ENCODE data around the gene SRRM3.
"Not testable (repeated sequence)": the region's sequence is repeated elsewhere in the genome, so short reads cannot be mapped to it uniquely, and the experiment has no call there.

The SRRM3 gene, protein sequence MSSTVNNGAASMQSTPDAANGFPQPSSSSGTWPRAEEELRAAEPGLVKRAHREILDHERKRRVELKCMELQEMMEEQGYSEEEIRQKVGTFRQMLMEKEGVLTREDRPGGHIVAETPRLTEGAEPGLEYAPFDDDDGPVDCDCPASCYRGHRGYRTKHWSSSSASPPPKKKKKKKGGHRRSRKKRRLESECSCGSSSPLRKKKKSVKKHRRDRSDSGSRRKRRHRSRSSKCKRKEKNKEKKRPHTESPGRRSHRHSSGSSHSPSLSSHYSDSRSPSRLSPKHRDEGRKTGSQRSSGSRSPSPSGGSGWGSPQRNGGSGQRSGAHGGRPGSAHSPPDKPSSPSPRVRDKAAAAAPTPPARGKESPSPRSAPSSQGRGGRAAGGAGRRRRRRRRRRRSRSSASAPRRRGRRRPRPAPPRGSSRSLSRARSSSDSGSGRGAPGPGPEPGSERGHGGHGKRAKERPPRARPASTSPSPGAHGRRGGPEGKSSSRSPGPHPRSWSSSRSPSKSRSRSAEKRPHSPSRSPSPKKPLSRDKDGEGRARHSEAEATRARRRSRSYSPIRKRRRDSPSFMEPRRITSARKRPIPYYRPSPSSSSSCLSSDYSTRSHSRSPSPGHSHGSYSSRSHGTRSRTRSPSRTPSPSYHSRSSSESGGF

DNA sequence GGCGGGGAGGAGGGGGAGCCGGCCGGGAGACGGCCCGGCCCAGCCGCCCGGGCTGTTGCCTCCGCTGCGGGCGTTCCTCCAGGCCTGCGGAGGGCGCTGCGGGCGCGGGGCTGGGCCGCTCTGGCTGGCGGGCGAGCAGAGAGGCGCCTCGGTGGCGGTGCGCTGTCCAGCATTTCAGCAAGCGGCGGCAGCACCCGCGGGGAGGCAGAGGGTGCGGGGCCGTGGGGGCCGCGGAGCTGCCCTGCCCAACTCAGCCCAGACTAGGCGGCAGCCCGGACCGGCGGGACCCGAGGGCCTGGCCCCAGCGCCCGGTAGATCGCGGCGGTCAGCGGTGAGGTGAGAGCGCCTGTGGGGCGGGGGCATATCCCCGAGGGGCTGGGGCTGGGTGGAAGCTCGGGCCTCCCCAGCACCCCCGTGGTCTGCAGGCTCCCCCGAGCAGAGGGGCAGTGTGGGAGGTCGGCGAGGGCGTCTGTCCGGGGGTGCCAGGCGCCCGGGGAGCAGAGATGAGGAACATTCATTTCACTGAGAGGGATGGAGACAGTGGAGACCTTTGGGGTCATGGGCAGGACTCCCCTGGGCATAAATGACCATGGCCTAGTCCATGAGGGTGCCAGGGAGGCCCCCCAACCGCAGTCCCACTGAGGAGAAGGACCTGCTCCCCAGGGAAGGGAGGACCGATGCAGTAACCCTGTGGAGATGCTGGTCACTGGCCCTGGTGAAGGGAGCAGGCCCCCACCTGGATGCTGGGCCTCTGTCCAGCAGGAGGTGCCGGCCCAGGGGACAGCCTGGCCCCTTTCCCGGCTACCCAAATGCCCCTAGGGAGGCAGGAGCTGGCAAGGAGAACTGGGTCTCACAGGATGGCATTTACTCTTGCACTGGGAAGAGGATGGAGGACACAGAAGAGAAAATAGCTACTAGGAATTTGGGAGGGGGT, at the start of gene SRRM3:
Gene SRRM3, plus strand, starts transcription at position 165 of the 934 bp plus-strand sequence. CDS start 33,171 bp downstream, outside the sequence.
- in situ Hi-C loops (cut with HindIII; ENCODE audit: low sequenced_read_pairs) = loop anchor here (25.0 kb wide), 1 partner anchor 110 kb away; the partner anchor contains the start of gene HSPB1

DNA sequence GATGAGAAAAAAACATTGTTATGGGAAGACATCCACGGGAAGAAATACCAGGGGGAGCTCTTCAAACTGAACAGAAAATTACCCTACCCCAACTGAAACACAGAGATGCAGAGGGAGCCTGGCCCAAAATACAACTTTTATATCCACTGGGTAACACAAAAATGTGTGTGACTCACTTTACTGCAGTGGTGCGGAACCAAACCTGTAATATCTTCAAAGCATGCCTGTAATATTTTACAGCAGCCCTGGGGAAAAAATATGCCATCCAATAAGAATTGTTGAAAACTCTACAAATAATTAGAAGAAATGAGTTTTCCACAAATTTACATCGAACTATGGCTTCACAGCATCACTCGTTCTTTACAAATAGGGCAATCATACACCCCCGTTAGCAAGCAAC, 49.8 kb upstream of the SRRM3 start:
- in situ Hi-C loops (cut with HindIII; ENCODE audit: low sequenced_read_pairs) = no loop called here

DNA sequence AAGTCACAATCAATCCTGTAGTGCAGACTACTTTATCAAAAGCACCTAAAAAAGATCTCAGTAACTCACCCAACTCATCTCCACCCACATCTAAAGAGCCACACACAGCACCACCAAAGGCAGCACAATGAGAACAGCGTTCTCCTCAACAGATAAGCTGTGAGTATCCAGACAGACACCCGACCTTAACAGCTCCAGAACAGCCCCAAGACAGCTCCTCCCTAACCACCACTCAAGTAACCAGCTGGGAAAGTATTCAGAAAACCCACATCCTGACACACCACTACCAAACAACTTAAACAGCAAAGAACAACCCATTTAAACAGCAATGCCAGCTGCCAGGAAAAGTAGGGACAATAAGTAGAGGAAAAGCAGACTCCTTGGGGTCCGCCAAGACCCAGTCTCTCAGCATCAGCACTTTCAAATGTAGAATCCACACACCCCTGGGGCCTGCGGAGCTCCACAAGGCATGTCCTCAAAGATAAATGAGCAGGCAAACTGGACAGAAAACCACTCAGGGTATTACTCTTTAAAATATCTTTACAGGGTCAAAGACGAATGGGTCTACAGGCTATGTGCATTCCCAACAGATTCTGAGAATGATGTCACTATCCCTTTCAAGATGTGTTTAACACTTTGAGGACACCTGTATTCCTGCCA, 48.0 kb upstream of the SRRM3 start:
- in situ Hi-C loops (cut with HindIII; ENCODE audit: low sequenced_read_pairs) = not testable (repeated sequence)

DNA sequence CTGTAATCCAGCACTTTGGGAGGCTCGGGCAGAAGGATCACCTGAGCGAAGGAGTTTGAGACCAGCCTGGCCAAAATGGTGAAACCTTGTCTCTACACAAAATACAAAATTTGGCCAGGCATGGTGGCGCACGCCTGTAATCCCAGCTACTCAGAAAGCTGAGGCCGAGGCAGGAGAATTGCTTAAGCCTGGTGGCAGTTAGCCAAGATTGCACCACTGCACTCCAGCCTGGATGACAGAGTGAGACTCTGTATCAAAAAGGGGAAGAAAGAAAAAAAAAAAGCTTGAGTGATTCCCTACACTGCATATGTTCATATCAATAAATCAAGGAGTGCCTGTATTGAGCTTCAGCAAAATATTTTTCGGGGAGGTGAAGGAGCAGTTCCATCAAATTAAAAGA, 45.8 kb upstream of the SRRM3 start:
- in situ Hi-C loops (cut with HindIII; ENCODE audit: low sequenced_read_pairs) = no loop called here

DNA sequence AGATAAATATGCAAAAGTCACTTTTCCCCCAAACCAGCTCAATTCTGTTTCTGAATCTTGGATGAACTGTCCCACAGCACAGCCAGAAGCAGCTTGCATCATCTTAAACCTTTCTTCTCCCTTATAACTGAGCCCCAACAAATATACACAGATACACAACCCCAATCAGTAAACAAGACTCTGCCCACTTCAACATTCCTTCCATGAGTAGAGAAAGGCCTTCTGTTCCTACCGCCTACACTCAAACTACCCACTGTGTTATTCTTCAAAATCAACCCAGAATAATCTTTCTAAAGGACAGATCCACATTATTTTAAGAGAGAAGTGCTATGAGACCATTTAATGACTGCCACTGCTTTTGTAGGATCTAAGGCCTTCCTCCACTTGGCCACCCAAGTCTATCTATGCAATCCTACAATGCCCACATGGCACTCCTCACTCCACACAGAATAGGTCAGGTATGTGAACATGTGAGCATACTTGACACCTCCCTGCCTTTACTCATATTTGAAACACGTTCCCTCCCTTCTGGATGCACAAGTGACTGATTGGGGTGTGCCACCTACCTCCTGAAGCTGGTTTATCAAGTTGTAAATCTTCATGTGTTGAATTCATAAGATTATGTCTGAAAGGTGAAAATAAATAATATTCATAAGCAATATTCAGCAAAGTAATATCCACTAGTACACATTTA, 44.6 kb upstream of the SRRM3 start:
- in situ Hi-C loops (cut with HindIII; ENCODE audit: low sequenced_read_pairs) = not testable (repeated sequence)

DNA sequence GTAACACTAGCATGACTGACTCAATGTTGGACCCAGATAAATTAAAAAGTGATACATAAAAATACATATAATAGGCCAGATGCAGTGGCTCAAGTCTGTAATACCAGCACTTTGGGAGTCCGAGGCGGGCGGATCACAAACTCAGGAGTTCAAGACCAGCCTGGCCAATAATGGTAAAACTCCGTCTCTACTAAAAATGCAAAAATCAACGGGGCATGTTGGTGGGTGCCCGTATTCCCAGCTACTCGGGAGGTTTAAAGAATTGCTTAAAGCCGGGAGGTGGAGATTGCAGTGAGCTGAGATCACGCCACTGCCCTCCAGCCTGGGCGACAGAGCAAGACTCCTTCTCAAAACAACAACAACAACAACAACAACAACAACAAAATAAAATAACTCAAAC, 43.3 kb upstream of the SRRM3 start:
- in situ Hi-C loops (cut with HindIII; ENCODE audit: low sequenced_read_pairs) = not testable (repeated sequence)

DNA sequence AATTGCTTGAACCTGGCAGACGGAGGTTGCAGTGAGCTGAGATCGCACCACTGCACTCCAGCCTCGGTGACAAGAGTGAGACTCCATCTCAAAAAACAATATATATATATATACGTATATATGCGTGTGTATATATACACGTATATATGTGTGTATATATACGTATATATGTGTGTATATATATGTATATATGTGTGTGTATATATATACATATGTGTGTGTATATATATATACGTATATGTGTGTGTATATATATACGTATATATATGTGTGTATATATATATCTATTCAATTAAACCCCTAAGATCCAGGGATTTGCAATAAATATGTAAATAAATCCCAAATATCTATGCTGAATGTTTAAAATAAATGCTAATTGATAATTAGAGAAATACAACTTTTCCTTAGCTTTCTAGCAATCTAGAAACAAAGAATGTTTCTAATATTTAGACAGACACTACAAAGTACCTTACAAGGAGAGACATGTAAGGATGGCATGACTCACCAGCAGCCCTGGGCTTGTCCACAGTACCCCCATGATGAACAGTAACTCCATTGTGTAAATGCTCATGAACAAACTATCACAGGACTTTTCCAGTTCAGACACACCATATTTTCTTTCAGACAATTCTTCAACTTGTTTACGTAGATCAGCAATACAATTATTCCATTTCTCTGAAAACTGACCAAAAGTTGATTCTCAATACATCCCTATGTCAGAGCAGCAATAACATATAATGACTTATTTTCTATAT, 39.1 kb upstream of the SRRM3 start:
- in situ Hi-C loops (cut with HindIII; ENCODE audit: low sequenced_read_pairs) = not testable (repeated sequence)

DNA sequence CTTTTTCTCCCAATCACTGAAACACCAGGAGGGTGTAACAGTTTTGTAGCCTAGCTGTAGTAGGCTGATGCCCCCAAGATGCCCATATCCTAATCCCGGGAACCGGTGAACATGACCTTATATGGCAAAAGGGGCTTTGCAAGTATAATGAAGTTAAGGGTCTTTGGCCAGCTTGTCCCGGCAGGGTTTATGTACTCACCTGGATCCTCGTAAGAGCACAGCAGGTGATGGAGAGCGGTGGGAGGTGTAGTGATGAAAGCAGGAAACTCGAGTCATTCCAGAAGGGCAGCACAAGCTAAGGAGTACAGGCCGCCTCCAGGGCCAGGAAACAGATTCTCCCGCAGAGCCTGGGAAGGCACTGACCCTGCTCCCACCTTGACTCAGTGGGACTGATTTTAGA, 37.9 kb upstream of the SRRM3 start:
- in situ Hi-C loops (cut with HindIII; ENCODE audit: low sequenced_read_pairs) = not testable (repeated sequence)

DNA sequence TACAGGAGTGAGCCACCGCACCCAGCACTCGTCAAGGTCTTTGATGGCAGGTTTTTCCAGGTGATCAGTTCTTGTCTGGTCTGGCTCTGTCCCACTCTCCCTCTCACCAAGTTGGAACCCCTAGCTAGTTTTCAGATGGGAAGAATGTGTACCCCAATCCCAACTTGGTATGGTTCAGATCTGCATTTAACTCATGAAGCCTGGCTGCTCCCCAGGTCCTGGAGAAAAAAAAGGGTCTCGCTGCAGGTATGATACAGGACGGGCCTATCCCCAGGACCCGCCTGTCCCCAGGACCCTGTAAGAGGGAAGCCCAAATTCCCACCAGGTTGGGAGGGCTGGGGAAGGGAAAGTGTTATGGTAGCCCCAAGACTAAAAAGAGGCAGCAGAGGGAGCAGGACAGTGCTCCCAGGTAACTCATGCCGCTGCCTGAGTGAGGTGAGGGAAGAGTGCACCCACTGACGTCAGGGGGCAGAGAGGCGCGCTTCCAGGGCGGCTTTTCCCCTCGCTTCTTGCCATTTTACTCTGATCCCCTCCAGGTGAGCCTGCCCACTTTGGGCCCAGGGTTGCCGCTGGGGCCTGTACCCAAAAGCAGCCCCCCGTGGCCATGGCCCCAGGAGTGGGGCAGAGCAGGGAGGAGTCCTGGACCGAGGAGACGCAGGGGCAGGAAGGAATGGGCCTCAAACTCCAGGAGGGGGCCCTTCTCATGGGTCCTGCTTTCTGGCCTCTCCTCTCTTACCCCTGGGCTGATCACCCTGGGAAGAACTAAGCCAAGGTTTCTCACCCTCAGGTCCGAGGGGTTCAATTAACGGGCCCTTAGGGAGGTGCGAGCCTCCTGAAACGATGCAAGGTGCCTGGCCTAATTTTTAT, 36.4 kb upstream of the SRRM3 start:
- in situ Hi-C loops (cut with HindIII; ENCODE audit: low sequenced_read_pairs) = no loop called here

DNA sequence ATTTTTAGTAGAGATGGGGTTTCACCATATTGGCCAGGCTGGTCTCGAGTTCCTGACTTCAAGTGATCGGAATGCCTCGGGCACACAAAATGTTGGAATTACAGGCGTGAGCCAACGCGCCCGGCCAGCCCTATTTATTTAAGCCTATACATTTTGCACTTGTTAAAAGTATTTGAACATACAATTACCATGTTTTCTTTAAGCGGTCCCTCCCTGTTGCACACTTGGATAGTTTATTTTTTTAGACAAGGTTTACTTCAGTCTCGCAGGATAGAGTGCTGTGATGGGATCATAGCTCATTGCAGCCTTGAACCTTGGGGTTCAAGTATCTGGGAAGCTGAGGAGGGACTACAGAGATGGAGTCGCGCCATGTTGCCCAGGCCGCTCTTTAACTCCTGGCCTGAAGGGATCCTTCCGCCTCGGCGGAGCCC, 35.7 kb upstream of the SRRM3 start:
- in situ Hi-C loops (cut with HindIII; ENCODE audit: low sequenced_read_pairs) = no loop called here

DNA sequence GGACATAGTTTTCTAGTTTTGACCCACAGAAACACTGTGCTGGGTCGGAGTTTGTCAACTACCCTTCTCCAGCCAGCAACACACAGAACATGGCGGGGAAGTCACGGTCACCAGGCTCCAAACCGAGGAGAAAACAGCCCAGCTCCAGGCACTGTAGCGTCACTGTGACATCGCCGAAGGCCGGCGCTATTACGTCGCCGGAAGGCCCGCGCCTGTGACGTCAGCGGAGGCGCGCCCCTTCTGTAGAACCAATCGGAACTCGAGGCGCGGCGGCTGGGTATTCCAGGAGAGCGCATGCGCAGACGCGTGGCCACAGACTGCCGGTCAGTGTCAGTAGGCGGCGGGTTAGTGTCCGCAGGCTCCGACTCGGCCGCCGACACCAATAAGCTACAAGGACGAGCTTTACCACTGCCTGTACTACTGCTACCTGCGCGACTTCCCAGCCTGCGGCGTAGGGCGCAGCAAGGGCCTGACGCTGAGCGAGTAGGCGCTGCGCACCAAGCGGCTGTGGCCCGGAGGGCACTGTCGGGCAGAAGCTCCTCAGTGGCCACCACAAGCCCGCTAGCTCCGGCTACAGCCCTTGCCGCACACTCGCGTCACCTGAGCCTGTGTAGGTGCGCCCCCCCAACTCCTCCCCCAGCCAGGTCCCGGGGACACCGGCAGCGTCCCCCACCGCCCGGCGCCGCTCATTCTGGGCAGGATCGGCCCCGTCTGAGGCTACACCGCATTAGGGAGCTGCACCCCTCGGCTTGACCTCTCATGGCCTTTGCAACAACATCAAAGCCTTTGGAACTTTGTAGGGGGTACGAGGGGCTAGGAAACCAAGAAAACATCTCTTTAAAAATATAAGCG, 35.1 kb upstream of the SRRM3 start:
- in situ Hi-C loops (cut with HindIII; ENCODE audit: low sequenced_read_pairs) = no loop called here

DNA sequence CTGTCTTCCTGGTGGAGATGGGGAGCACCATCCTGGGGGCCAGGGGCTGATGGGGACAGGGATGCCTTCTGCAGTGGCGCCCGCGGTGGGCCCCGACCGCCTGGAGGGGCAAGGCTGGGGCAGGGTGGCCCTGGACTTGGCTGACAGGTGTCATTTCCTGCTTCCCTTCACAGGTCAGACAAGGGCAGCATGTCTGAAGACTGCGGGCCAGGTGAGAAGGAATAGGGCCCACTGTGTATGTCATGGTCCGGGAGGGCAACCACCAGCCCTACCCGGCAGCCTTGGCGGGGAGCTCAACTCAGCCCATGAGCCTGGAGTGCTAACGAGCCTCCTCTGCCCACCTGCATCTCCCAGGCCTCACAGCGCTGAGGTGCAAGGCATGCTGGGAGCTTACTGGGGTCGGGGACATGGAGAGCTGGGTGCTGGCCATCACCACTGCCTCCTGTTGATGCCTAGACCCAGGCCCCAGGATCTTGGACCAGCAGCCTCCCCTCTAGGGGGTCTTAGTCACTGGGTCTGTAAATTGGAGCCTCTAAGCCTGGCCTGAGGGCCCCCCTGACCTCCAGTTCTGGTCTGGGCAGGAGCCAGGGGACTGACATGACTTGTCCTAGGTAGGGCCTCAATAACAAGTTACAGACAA, 28.0 kb upstream of the SRRM3 start:
- in situ Hi-C loops (cut with HindIII; ENCODE audit: low sequenced_read_pairs) = no loop called here

DNA sequence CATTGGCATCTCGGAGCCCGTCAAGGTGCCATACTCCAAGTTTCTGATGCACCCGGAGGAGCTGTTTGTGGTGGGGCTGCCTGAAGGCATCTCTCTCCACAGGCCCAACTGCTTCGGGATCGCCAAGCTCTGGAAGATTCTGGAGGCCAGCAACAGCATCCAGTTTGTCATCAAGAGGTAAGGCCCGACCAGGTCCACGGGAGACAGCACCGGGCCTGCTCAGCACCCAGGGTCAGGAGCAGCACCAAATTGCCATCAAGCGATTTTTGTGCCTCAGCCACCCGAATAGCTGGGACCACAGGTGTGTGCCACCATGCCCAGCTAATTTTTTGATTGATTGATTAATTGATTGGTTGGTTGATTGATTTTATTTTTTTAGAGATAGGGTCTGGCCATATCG, 24.7 kb upstream of the SRRM3 start:
- in situ Hi-C loops (cut with HindIII; ENCODE audit: low sequenced_read_pairs) = not testable (repeated sequence)

DNA sequence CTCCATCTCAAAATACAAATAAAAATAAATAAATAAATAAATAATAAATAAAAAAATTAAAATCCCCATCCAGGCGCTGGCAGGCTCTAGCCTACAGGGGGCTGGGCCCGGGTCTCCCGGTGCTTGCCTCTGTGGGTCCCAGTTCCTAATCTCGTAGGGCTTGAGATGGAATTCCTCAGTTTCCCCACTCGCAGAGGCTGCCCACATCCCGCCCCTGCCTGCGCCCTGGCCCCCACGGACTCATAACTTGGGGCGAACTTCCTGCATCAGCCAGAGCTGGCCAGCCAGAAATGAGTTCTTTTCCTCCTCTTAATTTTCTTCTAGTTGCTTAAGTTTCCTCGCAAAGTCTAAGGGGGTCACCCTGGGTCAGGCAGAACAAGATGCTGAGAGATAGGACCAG, 22.0 kb upstream of the SRRM3 start:
- in situ Hi-C loops (cut with HindIII; ENCODE audit: low sequenced_read_pairs) = no loop called here

DNA sequence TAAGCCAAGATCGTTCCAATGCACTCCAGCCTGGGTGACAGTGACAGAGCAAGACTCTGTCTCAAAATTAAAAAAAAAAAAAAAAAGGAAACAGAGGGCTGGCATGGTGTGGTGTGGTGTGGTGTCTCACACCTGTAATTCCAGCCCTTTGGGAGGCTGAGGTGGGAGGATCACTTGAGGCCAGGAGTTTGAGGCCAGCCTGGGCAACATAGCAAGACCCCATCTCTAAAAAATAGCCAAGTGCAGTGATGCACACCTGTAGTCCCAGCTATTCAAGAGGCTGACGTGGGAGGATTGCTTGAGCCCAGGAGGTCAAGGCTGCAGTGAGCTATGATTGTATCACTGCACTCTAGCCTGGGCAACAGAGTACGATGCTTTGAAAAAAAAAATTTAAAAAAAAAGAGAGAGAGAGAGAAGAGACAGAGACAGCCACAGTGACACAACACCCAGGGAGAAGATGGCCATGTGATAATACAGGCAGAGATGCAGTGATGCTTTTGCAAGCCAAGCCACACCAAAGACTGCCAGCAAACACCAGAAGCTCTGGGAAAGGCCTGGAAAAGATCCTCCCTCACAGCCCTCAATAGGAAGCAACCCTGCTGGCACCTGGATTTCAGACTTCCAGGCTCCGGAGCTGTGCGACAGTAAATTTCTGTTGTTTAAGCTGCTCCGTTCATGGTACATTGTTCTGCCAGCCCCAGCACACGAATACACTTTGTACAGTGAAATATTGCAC, 19.3 kb upstream of the SRRM3 start:
- in situ Hi-C loops (cut with HindIII; ENCODE audit: low sequenced_read_pairs) = no loop called here

DNA sequence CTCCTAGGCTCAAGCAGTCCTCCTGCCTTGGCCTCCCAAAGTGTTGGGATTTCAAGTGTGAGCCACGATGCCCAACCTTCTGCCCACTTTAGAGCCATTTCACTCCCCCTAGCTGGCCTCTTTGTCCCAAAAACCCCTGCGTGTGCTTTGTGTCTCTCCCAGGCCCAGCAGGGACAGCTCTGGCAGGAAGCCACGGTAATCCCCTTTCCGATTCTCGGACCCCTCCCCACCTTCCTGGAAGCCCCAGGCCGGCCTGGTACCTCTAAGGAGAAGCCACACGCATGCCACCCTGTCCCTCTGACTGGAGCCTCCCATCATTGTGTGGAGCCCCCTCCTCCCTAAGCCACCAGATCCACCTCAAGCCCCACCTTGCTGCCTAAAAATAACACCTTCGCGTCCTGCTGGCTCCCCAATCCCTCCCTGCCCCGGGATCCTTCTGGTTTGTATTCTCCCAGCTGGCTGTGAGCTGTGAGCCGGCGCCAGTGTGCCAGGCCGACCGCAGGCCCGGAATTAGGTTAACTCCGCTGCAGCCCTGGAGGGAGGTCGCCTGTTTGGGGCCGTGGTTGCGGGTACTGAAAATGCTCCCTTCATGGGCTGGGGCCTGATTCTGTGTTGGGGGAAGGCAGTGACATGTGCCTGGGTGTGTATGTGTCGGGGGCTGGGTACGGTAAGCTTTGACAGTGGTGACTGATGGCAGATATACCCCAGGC, 16.4 kb upstream of the SRRM3 start:
- in situ Hi-C loops (cut with HindIII; ENCODE audit: low sequenced_read_pairs) = no loop called here
